Measurements from ENCODE around the gene KAZN. TPM values are rescaled to one million over a fixed set of nuclear protein-coding genes. Genes with fewer than 3 reads are reported as not detected.
A peak's percentile ranks its signal among the peaks of the same experiment; 100 is the strongest.

Gene KAZN
- total and polyA plus RNA-seq, 12 donors: 1.1 to 6.5 (median 1.9) TPM

- Histone ChIP-seq H3K4me1 (peaks cover 3 to 37% (median 19%) of the 10 kb centered on the region in 9 donors), H3K27ac (peak overlapping the region in 5 of 10 donors; percentile 31 to 71 (median 57)), H3K36me3 (no peaks in the 10 kb centered on the region), H3K27me3 (no peaks in the 10 kb centered on the region), H3K9me3 (peaks cover 0 to 7% (median 0%) of the 10 kb centered on the region in 11 donors), H3K4me3 (no peak overlapping the region)
- DNase-seq: peak; percentile 30 to 50
- TF ChIP-seq CTCF (IDR thresholded peaks at IDR 0.05): no peak
- 59 to 66% methylated on average over 15 of the region's 15 CpGs for WGBS, 2 donors
- intact Hi-C loops (cut with DNase I): no loop called here
- ATAC-seq: peak; percentile 81 to 91 (median 84)
Observed at GRCh38 chr1:14968251-14968851, 369.9 kb downstream of the KAZN start.

- ATAC-seq (no peak), DNase-seq (no peak)
- peaks cover 0 to 14% (median 0%) of the 10 kb centered on the region in 11 donors for H3K9me3 ChIP-seq
- intact Hi-C loops (cut with DNase I): no loop called here
- peak overlapping the region in 5 of 10 donors; percentile 31 to 71 (median 57) for H3K27ac ChIP-seq
- H3K4me3 ChIP-seq: no peak overlapping the region
- no peaks in the 10 kb centered on the region for H3K27me3 ChIP-seq
- 86 to 87% methylated on average over 7 of the region's 7 CpGs for WGBS, 2 donors
- peaks cover 3 to 37% (median 19%) of the 10 kb centered on the region in 9 donors for H3K4me1 ChIP-seq
- TF ChIP-seq CTCF (IDR thresholded peaks at IDR 0.05): no peak
- no peaks in the 10 kb centered on the region for H3K36me3 ChIP-seq
Observed at GRCh38 chr1:14969006-14969405, 370.5 kb downstream of the KAZN start.

GRCh38 chr1:14970115-14970798 lies 371.8 kb downstream of the KAZN start:
- Histone ChIP-seq H3K9me3 (peaks cover 0 to 17% (median 0%) of the 10 kb centered on the region in 11 donors), H3K4me1 (peaks cover 3 to 41% (median 22%) of the 10 kb centered on the region in 9 donors), H3K4me3 (no peak overlapping the region), H3K36me3 (no peaks in the 10 kb centered on the region), H3K27me3 (no peaks in the 10 kb centered on the region), H3K27ac (no peak overlapping the region)
- DNase-seq (peak in 1 of 2 donors; percentile 42), ATAC-seq (peak in 3 of 8 donors; percentile 33 to 77 (median 65))
- 69 to 76% methylated on average over 16 of the region's 16 CpGs for WGBS, 2 donors
- no peak for TF ChIP-seq CTCF (IDR thresholded peaks at IDR 0.05)
- intact Hi-C loops (cut with DNase I): no loop called here

GRCh38 chr1:14970799-14971141 lies 372.3 kb downstream of the KAZN start:
- Histone ChIP-seq H3K4me3 (no peak overlapping the region), H3K27ac (no peak overlapping the region), H3K4me1 (peaks cover 3 to 41% (median 22%) of the 10 kb centered on the region in 9 donors), H3K9me3 (peaks cover 0 to 17% (median 0%) of the 10 kb centered on the region in 11 donors), H3K27me3 (no peaks in the 10 kb centered on the region), H3K36me3 (no peaks in the 10 kb centered on the region)
- DNase-seq: no peak
- 86 to 90% methylated on average over 5 of the region's 5 CpGs for WGBS, 2 donors
- TF ChIP-seq CTCF (IDR thresholded peaks at IDR 0.05): no peak
- intact Hi-C loops (cut with DNase I): no loop called here
- no peak for ATAC-seq
